HepG2 (cell line): ENCODE results near the gene ALOX12. TPM values are rescaled to one million over a fixed set of nuclear protein-coding genes. Genes with fewer than 3 reads are reported as not detected.

Experiments
- ARNT2 ChIP-seq: sonication (generic); formaldehyde crosslinking; IDR thresholded peaks from 2 replicates; pipeline ENCODE4 v1.8.0; 2022; ENCODE audit warnings: mild to moderate bottlenecking, low read depth, missing genetic modification reagents, moderate library complexity
- CREB1 ChIP-seq, 2 experiments: fragments of 450-650 bp in 1 of 2; IDR thresholded peaks; 2 replicates each; pipeline ENCODE4 v1.6.1; 2016 to 2017; ENCODE audit warnings: control low read depth in 1 of 2, mild to moderate bottlenecking in 1 of 2, missing compliant biosample characterization in 1 of 2, missing genetic modification characterization in 1 of 2
- ELF3 ChIP-seq: IDR thresholded peaks from 2 replicates; pipeline ENCODE4 v1.6.1; 2016; ENCODE audit warnings: missing genetic modification reagents, missing compliant biosample characterization
- NFRKB ChIP-seq: fragments of 450-650 bp; IDR thresholded peaks from 2 replicates; pipeline ENCODE4 v1.6.1; 2017
- PHF20 ChIP-seq: sonication (generic); formaldehyde crosslinking; IDR thresholded peaks from 2 replicates; pipeline ENCODE4 v1.5.0; 2020; ENCODE audit warnings: mild to moderate bottlenecking, missing genetic modification reagents
- PLRG1 ChIP-seq: fragments of 450-650 bp; conservative IDR thresholded peaks from 2 replicates; pipeline ENCODE4 v1.6.1; 2016
- RFX3 ChIP-seq: IDR thresholded peaks from 2 replicates; pipeline ENCODE4 v1.6.1; 2016; ENCODE audit warnings: missing biosample characterization, missing genetic modification reagents
- ZNF20 ChIP-seq: sonication (generic); formaldehyde crosslinking; IDR thresholded peaks from 2 replicates; pipeline ENCODE4 v1.4.0; 2020; ENCODE audit warnings: mild to moderate bottlenecking, moderate library complexity, missing genetic modification reagents
- ZNF235 ChIP-seq: sonication (generic); formaldehyde crosslinking; IDR thresholded peaks from 2 replicates; pipeline ENCODE4 v1.8.1; 2023; ENCODE audit warnings: mild to moderate bottlenecking, missing genetic modification reagents, borderline replicate concordance
- ZNF251 ChIP-seq: sonication (generic); formaldehyde crosslinking; IDR thresholded peaks from 2 replicates; pipeline ENCODE4 v1.9.0; 2021; ENCODE audit warnings: mild to moderate bottlenecking, missing genetic modification reagents
- ZNF431 ChIP-seq: sonication (generic); formaldehyde crosslinking; IDR thresholded peaks from 2 replicates; pipeline ENCODE4 v1.9.0; 2022; ENCODE audit warnings: missing genetic modification reagents, low read depth, mild to moderate bottlenecking, borderline replicate concordance
- ZSCAN21 ChIP-seq: sonication (generic); formaldehyde crosslinking; IDR thresholded peaks from 2 replicates; pipeline ENCODE4 v1.8.0; 2022; ENCODE audit warnings: mild to moderate bottlenecking, missing genetic modification reagents, moderate library complexity, borderline replicate concordance
- polyA plus RNA-seq, 8 experiments: library from polyadenylated mRNA; depleted of rRNA in 3 of 8; stranded (reverse) in 7 of 8; unstranded in 1 of 8; fragments of >200 nt; fragmentation: Illumina TruSeq in 4 of 8; extraction: Trizol in 4 of 8; gene quantifications; 2 replicates each; pipeline versions ENCODE4 v1.2.1 to v1.2.3, GENCODE V29; 2011 to 2016; ENCODE audit warnings: low read depth in 4 of 8, missing spikeins in 1 of 8, mixed read lengths in 1 of 8; ENCODE audit not compliant: insufficient read depth in 1 of 8
- total RNA-seq, 5 experiments: library from RNA; depleted of rRNA; stranded (reverse); fragments of >200 nt; fragmentation: Illumina TruSeq; extraction: Trizol; gene quantifications; 2 replicates each; pipeline ENCODE4 v1.2.3, GENCODE V29; 2016; ENCODE audit warnings: low read depth in 1 of 5
- TF ChIP-seq, protein P1 (sequence below): sonication (generic); formaldehyde crosslinking; IDR thresholded peaks from 2 replicates; pipeline ENCODE4 v1.4.0; 2020; ENCODE audit warnings: low read depth, mild to moderate bottlenecking, missing genetic modification reagents
- TF ChIP-seq, protein P2 (sequence below): IDR thresholded peaks from 2 replicates; pipeline ENCODE4 v1.6.1; 2016
- TF ChIP-seq, protein P3 (sequence below): sonication (generic); formaldehyde crosslinking; IDR thresholded peaks from 2 replicates; pipeline ENCODE4 v1.4.0; 2020; ENCODE audit warnings: mild to moderate bottlenecking, missing genetic modification reagents
- TF ChIP-seq, protein P4 (sequence below): sonication (generic); formaldehyde crosslinking; IDR thresholded peaks from 2 replicates; pipeline ENCODE4 v1.8.1; 2023; ENCODE audit warnings: mild to moderate bottlenecking, moderate library complexity, missing genetic modification reagents
- TF ChIP-seq, protein P5 (sequence below): sonication (generic); formaldehyde crosslinking; IDR thresholded peaks from 2 replicates; pipeline ENCODE4 v1.5.0; 2020; ENCODE audit warnings: mild to moderate bottlenecking, missing genetic modification reagents

The ALOX12 gene
- total and polyA plus RNA-seq, 2 of the 13 experiments (the other 11 are each of a cell fraction or from before 2014, with no cell fraction given) = not detected

DNA sequence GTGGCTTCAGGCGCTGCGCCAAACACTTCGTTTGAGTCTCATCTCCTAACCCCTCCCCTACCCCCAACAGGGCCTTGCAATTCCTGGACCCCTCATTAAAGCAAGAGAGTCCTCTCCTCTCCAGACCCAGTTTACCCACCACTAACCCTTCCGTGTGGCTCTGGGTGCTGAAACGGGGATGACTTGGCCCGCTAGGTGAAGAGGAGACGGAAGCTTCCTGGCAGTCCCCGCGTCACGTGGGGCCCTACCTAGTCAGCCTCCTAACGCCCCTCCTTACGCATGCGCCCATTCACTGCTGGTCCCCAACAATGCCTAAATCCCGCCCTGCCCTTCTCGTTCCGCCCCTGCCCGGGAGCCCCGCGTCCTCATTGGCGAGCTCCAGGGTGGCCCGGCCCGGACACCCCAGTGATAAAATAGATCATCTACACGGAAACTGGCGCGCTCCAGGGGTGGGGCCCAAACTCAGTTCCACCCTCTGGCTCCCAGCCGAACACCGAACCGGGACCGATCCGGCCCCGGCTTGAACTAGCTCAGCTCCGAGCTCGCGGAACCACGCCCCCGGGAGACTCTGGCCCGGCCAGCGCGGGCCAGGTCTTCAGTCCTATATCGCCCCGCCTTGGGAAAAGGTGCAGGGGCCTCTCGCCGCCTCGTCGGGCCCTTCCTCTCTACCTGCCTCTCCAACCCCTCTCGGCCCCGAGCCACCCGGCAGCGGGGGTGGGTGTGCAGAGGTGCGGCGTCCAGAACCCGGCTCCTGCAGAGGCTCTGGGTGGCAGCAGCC lies 39.9 kb downstream of the ALOX12 start, which contains the start of gene SLC16A13 (continued):
- TF ChIP-seq, protein P1, sequence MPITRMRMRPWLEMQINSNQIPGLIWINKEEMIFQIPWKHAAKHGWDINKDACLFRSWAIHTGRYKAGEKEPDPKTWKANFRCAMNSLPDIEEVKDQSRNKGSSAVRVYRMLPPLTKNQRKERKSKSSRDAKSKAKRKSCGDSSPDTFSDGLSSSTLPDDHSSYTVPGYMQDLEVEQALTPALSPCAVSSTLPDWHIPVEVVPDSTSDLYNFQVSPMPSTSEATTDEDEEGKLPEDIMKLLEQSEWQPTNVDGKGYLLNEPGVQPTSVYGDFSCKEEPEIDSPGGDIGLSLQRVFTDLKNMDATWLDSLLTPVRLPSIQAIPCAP = no peak
- TF ChIP-seq ZNF20 (0 out of 2 replicates have a peak, but pooled peaks have one; percentile 80), ZNF431 (peak; percentile 35; the same call in 1 of the 2 replicates), RFX3 (CRISPR knock-in tag) (no peak), ARNT2 (CRISPR knock-in tag) (peak; percentile 76; the same call in 1 of the 2 replicates), PLRG1 (no peak), CREB1 (IDR thresholded peaks at IDR 0.05) (no peak; the same call in 1 of the 2 replicates), CREB1 (CRISPR knock-in tag; IDR thresholded peaks at IDR 0.05) (peak; percentile 60; the same call in 1 of the 2 replicates), ZNF251 (no peak), NFRKB (no peak), ZNF235 (CRISPR knock-in tag) (peak; percentile 6; the same call in 1 of the 2 replicates), PHF20 (CRISPR knock-in tag) (peak; percentile 55), ZSCAN21 (CRISPR knock-in tag) (0 out of 2 replicates have a peak, but pooled peaks have one; percentile 34), ELF3 (CRISPR knock-in tag) (peak; percentile 86)
- TF ChIP-seq, protein P2, sequence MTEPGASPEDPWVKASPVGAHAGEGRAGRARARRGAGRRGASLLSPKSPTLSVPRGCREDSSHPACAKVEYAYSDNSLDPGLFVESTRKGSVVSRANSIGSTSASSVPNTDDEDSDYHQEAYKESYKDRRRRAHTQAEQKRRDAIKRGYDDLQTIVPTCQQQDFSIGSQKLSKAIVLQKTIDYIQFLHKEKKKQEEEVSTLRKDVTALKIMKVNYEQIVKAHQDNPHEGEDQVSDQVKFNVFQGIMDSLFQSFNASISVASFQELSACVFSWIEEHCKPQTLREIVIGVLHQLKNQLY (CRISPR knock-in tag) = peak; percentile 59; the same call in 1 of the 2 replicates
- TF ChIP-seq, protein P3, sequence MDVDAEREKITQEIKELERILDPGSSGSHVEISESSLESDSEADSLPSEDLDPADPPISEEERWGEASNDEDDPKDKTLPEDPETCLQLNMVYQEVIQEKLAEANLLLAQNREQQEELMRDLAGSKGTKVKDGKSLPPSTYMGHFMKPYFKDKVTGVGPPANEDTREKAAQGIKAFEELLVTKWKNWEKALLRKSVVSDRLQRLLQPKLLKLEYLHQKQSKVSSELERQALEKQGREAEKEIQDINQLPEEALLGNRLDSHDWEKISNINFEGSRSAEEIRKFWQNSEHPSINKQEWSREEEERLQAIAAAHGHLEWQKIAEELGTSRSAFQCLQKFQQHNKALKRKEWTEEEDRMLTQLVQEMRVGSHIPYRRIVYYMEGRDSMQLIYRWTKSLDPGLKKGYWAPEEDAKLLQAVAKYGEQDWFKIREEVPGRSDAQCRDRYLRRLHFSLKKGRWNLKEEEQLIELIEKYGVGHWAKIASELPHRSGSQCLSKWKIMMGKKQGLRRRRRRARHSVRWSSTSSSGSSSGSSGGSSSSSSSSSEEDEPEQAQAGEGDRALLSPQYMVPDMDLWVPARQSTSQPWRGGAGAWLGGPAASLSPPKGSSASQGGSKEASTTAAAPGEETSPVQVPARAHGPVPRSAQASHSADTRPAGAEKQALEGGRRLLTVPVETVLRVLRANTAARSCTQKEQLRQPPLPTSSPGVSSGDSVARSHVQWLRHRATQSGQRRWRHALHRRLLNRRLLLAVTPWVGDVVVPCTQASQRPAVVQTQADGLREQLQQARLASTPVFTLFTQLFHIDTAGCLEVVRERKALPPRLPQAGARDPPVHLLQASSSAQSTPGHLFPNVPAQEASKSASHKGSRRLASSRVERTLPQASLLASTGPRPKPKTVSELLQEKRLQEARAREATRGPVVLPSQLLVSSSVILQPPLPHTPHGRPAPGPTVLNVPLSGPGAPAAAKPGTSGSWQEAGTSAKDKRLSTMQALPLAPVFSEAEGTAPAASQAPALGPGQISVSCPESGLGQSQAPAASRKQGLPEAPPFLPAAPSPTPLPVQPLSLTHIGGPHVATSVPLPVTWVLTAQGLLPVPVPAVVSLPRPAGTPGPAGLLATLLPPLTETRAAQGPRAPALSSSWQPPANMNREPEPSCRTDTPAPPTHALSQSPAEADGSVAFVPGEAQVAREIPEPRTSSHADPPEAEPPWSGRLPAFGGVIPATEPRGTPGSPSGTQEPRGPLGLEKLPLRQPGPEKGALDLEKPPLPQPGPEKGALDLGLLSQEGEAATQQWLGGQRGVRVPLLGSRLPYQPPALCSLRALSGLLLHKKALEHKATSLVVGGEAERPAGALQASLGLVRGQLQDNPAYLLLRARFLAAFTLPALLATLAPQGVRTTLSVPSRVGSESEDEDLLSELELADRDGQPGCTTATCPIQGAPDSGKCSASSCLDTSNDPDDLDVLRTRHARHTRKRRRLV (CRISPR knock-in tag) = peak; percentile 80
- TF ChIP-seq, protein P4, sequence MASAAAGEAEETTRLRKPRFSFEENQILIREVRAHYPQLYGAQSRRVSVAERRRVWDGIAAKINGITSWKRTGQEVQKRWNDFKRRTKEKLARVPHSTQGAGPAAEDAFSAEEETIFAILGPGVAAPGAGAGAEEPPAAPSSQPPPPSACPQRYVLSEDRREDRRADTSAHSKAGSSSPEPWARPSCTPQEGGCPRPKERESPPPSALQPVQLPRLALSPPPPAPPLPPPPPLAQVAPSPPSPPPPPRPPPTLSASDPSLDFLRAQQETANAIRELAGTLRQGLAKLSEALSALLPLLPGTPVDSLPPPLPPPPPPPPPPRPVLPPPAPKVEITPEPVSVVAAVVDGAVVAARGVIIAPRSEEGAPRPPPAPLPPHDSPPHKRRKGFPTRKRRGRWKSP (CRISPR knock-in tag) = peak; percentile 69
- TF ChIP-seq, protein P5, sequence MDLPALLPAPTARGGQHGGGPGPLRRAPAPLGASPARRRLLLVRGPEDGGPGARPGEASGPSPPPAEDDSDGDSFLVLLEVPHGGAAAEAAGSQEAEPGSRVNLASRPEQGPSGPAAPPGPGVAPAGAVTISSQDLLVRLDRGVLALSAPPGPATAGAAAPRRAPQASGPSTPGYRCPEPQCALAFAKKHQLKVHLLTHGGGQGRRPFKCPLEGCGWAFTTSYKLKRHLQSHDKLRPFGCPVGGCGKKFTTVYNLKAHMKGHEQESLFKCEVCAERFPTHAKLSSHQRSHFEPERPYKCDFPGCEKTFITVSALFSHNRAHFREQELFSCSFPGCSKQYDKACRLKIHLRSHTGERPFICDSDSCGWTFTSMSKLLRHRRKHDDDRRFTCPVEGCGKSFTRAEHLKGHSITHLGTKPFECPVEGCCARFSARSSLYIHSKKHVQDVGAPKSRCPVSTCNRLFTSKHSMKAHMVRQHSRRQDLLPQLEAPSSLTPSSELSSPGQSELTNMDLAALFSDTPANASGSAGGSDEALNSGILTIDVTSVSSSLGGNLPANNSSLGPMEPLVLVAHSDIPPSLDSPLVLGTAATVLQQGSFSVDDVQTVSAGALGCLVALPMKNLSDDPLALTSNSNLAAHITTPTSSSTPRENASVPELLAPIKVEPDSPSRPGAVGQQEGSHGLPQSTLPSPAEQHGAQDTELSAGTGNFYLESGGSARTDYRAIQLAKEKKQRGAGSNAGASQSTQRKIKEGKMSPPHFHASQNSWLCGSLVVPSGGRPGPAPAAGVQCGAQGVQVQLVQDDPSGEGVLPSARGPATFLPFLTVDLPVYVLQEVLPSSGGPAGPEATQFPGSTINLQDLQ (CRISPR knock-in tag) = 0 out of 2 replicates have a peak, but pooled peaks have one; percentile 62
